Measurements from ENCODE around the gene KIAA0825.
A peak's percentile ranks its signal among the peaks of the same experiment; 100 is the strongest.

The KIAA0825 gene

DNA sequence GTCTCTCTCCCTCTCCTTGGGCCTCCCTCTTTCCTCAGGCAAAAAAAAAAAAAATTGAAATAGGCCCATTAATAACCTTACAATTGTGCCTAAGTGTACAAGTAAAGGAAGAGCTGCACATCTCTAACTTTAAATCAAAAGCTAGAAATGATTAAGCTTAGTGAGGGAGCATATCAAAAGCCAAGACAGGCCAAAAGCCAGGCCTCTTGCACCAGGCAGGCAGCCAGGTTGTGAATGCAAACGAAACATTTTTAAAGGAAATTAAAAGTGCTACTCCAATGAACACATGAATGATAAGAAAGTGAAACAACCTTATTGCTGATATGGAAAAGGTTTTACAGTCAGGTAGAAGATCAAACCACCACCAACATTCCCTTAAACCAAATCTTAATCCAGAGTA lies 383.4 kb downstream of the KIAA0825 start:
- no peak for DNase-seq (ENCODE audit: low read depth, low spot score)
- no peak overlapping the region for H3K4me3 ChIP-seq (ENCODE audit: low read length)

DNA sequence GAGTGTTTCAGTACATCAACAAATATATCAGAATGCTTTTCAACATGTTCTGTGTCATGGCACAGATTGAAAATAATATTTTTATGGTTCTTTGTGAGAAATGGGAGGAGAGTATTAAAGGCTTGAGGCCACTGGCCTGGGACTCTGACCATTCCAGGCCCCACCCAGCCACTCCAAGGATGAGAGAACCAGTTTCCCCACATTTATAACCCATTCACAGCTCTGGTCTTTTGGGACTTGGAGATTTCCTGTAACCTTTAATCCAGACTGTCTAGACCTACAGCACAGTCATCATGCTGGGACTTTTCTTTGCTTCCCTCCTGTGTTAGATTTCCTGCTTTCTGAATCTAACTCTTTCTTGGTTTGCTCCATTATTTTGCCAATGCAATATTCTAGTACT lies 389.6 kb downstream of the KIAA0825 start:
- H3K4me3 ChIP-seq (ENCODE audit: low read length): no peak overlapping the region
- DNase-seq (ENCODE audit: low read depth, low spot score): no peak

DNA sequence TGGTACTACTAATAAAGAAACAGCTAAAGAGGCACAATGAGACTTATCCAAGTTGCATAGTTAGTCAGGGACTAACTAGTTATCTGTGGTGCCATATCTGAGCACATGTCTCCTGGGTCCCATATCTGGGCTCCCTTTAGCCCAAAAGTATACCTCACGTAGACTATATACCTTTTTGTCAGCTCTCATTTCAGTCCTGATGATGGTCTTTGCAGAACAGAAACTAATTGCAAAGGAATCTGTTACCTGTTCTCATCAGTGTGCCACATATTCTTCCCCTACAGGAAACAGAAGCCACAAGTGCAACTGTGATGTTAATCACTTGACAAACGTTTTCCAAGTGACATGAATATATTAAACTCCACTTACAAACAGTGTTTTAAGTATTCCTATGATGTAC lies 395.2 kb downstream of the KIAA0825 start:
- peak overlapping the region; percentile 7 for H3K4me3 ChIP-seq (ENCODE audit: low read length)
- peak; percentile 88 for DNase-seq (ENCODE audit: low read depth, low spot score)

DNA sequence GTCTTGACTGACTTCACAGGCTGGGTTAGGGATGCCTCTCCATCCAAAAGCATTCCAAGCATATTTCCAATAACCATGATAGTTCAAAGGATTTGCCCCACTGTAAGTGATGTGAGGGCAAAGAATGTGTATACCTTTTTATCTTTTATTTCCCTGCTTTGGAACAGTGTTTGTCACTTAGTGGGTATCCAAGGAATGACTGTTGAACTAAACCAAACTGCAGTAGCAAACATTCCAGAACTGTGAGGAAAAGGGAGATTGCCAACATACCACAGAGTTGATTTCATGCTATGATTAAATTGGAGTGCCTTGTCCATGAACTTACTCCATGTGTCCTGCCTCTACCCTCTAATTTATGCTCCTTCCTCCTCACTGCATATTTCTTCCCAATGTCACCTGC lies 400.0 kb downstream of the KIAA0825 start:
- no peak for DNase-seq (ENCODE audit: low read depth, low spot score)
- no peak overlapping the region for H3K4me3 ChIP-seq (ENCODE audit: low read length)

DNA sequence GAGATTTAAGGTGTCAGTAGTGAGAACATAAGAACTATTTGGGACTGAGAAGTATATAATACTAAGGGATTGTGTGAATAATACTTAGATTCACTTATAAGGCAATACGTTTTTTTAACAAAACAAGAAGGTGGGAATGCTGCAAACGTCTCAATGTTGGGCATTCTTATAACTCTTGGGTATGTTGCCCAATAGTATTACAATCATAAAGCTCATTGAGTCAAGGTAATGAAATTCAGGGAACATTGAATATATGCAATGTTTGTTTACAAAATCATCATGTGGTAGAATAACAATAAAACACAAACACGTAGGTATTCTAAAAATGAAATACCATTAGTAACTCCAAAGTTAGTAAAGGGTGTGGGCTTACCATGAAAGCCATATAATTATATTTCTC lies 400.7 kb downstream of the KIAA0825 start:
- DNase-seq (ENCODE audit: low read depth, low spot score): no peak
- no peak overlapping the region for H3K4me3 ChIP-seq (ENCODE audit: low read length)

DNA sequence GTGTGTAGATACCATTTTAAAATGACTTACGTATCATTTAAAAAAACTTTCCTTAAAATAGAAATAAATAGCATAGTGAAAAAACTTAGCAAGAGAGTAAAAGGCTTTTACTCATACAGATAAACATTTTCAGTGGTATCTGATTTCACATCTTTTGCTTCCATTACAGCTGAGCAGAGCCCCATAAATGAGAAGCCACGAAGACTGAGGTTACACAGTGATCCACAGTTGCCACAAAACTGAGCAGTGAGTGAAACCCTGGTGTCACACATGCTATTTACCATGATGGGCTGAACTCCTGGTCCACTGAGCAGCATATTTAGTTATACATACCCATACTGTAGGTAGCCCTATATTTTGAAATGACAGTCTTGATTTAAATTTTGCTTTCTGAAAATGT lies 401.2 kb downstream of the KIAA0825 start:
- no peak overlapping the region for H3K4me3 ChIP-seq (ENCODE audit: low read length)
- no peak for DNase-seq (ENCODE audit: low read depth, low spot score)

DNA sequence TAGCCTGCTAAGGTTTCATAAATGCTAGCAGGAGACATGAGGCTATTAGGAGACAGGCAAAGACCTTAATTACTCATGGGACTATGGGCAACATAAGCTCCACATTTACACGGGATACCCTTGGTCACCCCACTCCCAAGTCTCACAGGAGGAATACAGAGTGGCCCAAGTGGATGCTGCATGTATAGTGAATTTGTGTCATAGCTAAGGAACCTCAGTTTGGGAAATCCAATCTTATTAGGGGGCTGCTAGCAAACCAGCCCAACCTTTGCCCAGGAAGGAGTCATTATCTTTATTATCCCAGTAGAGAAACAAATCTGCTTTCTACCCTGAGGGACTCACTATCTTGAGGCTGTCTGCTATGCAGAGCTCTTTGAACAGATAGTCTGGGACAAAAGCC lies 405.9 kb downstream of the KIAA0825 start:
- H3K4me3 ChIP-seq (ENCODE audit: low read length): no peak overlapping the region
- no peak for DNase-seq (ENCODE audit: low read depth, low spot score)

DNA sequence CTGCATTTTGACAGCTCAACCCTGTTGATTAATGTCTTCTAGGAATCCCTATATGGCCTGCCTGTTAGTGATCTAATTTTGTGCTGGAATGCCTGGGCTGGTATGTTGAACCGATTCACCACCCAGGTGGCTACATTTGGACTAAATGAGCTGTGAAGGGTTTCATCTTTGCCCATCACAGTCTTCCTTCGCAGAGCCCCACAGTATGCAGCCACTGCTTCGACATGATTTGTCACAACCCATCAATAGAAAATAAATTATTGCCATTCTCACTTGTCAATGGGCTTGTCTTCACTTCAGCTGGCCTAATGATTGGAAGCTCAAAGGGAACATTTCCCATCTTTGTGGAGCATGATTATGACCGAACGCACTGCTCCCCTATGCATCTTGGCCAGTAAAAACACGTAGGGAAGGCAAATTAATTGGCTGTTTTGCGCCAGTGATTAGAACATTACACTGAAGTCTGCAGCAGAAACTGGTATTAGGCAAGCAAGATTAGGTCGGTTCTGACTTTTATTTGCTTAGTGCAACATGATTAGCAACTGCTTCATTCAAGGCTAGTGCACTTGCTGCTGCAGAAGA lies 408.5 kb downstream of the KIAA0825 start:
- no peak for DNase-seq (ENCODE audit: low read depth, low spot score)
- no peak overlapping the region for H3K4me3 ChIP-seq (ENCODE audit: low read length)

DNA sequence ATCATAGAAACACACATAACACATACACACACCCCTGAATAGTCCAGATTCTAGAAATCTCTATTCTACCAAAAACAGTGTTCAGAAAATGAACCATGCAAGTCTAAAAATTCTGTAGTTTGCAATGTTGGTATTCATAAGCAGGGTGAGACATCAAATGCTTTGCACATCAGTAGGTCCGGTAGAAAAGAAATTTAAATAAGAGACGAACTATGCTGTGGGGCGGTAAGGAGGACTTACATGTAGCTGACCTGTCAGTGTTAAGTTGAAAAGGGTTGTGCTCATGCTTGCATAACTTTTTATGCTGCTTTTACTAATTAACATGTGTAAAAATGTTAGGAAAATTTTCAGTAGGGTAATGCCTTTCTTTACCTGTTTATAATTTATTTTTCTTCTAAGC lies 409.1 kb downstream of the KIAA0825 start:
- H3K4me3 ChIP-seq (ENCODE audit: low read length): no peak overlapping the region
- DNase-seq (ENCODE audit: low read depth, low spot score): no peak

DNA sequence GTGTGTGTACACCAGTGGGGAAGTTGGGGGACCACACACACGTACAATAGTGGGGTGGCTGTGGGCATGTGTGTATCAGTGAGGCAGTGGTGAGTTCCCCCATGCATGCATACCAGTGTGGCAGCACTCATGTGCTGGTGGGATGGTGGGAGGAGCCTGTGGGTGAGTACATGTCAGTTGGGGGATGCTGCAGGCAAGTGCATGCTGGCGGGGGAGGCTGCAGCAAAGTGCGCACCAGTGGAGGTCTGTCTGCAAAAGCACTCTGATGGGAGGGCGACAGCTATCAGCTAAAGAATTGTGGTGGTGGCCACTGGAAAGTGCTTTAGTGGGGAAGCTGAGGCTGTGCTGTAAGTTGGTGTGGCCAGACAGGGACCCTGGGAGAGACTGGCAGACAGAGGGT lies 418.8 kb downstream of the KIAA0825 start:
- no peak overlapping the region for H3K4me3 ChIP-seq (ENCODE audit: low read length)
- DNase-seq (ENCODE audit: low read depth, low spot score): no peak

DNA sequence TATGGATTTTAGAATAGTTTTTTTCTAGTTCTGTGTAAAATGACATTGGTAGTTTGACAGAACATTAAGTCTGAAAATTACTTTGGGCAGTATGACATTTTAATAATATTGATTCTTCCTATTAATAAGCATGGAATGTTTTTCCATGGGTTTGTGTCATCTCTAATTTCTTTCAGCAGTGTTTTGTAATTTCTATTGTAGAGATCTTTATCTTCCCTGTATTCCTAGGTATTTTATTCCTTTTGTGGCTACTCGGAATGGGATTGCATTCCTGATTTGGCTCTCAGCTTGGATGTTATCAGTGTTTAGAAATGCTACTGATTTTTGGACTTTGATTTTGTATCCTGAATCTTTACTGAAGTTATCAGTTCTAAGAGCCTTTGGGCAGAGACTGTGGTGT lies 420.4 kb downstream of the KIAA0825 start:
- no peak overlapping the region for H3K4me3 ChIP-seq (ENCODE audit: low read length)
- DNase-seq (ENCODE audit: low read depth, low spot score): no peak

DNA sequence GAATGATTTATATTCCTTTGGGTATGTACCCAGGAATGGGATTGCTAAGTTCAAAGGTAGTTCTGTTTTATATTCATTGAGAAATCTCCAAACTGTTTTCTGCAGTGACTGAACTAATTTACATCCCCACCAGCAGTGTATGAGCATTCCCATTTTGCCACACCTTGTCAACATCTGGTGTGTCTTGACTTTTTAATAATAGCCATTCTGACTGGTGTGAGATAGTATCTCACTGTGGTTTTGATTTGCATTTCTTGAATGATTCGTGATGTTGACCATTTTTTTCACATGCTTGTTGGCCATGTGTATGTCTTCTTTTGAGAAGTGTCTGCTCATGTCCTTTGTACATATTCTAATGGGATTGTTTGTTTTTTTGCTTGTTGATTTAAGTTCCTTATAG lies 421.5 kb downstream of the KIAA0825 start:
- H3K4me3 ChIP-seq (ENCODE audit: low read length): no peak overlapping the region
- DNase-seq (ENCODE audit: low read depth, low spot score): no peak

DNA sequence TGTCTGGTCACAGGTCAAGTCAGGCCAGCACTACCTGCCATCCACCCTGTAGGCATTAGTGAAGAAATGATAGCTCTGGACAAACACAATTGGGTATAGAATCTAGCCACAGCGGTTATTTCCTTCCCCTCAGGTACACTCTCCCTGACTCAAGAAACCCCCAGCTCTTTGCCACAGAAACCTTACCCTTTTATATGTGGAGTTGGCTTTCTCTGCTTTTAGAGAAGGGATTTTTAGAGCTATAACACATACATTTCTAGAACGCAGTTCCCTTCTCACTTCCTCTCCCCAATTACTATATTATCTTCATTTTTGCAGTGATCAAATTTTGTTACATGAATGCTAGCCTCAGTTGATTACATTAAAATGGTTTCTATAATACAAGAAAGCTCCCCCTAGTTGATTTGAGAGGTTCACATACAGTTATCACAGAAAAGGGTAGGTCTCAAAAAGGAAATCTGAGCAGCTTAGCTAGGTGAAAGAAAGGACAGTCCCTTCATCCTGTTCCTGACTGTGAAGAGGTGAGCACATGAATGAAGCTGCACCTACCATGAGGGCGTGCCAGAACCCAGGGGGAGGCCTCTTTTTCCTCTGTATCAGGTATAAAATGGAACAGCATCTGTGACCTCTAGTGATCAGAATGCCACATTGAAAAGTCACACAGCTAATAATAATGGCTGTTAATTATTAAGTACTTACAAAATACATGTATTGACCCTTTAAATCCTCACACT lies 425.6 kb downstream of the KIAA0825 start:
- no peak for DNase-seq (ENCODE audit: low read depth, low spot score)
- H3K4me3 ChIP-seq (ENCODE audit: low read length): no peak overlapping the region

DNA sequence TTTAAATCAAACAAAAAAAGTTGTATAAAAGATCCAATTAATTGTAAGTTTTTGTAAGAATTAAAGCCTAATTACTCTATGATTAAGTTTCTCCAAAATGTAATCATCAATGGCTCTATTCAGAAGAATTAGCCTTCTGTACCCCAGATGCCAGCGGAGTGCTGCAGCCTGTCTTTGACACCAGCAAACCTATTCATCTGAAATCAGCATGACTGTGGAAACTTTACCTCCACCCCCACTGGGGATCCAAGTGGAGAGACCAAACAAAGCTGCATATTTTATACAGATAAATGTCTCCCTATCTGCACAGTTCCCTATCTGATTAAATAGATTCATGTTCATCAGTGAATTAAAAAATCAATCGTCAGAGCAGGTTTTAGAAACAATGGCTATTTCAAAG lies 426.8 kb downstream of the KIAA0825 start:
- H3K4me3 ChIP-seq (ENCODE audit: low read length): no peak overlapping the region
- no peak for DNase-seq (ENCODE audit: low read depth, low spot score)

DNA sequence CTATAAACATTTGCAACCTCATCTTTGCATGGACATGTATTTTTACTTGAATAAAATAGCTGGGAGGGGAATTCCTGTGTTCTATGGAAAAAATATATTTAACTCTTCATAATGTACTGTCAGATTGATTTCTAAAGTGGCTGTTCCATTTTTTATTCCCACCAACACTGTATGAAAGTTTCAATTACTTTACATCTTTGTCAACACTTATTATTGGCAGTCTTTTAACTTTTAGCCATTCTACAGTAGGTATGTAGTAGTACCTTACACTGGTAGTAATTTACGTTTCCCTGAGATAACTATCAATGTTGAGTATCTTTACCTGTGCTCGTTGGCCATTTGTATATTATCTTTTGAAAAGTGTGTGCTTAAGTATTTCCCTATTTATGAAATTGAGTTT lies 429.7 kb downstream of the KIAA0825 start:
- no peak for DNase-seq (ENCODE audit: low read depth, low spot score)
- no peak overlapping the region for H3K4me3 ChIP-seq (ENCODE audit: low read length)

DNA sequence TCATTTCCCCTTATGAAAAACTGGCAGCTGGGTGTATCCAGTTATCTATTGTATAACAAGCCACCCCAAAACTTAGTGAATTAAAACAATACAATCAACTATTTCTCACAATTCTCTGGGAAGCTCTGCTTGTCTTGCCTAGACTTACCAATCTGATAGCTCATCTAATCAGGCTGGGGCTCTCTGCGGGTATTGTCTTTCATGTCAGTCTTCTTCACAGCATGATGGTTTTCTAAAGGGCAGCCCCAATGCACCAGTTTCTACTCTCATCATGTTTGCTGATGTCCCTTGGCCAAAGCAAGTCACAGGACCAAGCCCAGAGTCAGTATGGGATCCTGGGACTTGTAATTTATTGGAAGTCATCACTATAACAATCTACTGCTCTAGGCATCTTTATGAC lies 433.5 kb downstream of the KIAA0825 start:
- H3K4me3 ChIP-seq (ENCODE audit: low read length): no peak overlapping the region
- DNase-seq (ENCODE audit: low read depth, low spot score): no peak

DNA sequence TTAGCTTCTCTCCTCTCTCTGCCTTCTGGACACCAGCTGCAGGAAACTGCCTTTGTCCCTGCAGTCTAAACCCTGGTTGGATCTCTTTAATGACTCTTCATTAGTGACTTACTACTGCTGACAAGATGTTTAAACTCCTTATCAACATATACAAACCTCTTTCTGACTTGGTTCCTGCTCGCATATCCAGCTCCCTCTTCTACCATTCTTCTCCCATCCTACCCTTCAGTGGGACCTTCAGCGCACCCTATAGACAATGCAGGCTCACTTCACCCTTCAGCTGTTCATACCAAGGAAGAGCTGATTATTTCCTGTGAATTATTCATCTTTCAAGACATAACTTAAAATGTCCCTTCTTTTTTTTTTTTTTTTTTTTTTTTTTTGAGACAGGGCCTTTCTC lies 436.5 kb downstream of the KIAA0825 start:
- H3K4me3 ChIP-seq (ENCODE audit: low read length): no peak overlapping the region
- DNase-seq (ENCODE audit: low read depth, low spot score): peak; percentile 8

DNA sequence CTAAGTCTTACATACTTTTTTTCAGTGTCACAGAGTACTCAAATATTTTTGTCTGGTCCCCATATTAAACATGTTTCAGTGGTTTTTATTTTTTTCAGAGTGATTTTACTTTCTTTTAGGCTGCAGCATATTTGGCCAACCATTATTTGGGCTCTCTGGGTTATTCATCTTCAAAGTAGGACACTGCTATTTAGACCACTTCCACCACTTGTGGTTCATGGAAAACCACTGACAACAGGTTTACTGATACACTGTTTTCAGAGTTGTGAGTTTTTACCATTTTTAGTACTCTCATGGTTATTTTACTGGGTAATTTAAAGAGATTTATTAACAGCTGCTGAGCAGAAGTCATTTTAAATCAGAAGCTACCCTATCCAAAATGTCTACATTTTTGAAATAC lies 437.6 kb downstream of the KIAA0825 start:
- no peak for DNase-seq (ENCODE audit: low read depth, low spot score)
- H3K4me3 ChIP-seq (ENCODE audit: low read length): no peak overlapping the region

DNA sequence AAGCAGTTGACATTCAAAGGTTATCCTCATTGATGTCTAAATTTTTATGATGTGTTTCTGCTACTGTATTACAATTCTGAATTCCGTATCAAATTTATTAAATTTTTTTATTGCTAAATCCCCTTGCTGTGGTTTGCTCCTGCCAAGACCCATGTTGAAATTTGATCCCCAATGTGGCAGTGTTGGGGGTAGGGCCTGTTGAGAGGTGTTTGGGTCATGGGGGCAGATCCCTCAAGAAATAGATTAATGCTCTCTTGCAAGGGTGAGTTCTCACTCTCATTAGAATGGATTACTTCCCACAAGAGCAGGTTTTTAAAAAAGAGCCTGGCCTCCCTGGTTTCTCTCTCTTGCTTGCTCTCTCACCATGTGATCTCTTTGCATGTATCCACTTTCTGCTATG lies 442.5 kb downstream of the KIAA0825 start:
- DNase-seq (ENCODE audit: low read depth, low spot score): no peak
- H3K4me3 ChIP-seq (ENCODE audit: low read length): no peak overlapping the region

DNA sequence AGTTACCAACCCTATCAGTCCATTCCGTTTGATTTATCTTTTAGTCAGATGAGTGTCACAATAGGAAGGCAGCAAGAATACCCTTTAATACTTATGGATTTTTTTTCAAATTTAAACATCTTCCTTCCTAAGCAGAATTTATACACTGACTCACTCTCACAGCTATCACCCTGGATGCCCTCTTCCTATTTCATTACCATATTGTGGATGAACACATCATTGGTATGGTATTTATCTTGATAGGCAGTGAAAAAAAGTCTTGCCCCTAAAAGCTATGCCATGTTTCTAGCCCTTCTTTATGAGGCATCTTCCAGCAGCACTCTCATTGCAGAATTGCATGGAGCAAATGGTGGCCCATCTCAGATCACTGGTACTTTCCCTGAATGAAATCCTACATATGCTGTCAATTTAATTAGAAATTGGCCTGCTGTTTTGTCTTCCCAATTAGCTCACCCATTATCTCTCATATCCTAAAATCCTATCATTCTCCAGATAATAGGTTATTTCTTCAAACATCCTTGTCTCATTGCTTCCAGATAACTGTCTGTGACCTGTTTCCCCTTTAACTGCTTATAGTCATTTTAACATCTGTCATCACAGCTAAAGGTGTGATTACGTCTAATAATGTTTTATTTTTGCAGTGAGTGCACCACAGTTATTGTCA lies 443.5 kb downstream of the KIAA0825 start:
- no peak overlapping the region for H3K4me3 ChIP-seq (ENCODE audit: low read length)

DNA sequence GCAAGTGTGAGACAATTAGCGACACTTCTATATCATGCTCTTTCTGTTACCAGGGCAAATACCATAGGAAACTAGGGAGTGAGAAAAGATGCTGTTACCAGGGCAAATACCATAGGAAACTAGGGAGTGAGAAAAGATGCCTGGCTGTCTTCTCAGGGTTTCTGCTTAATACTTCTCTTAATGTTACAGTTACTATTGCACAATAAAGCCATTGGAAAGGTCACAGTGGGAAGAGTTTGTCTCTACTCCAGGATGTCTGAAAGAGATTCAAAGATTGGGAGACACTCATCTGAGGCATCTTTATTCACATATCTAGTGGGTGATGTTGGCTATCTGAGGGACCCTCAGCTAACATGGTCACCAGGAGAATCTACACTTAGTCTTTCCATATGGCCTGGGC lies 445.3 kb downstream of the KIAA0825 start:
- no peak for DNase-seq (ENCODE audit: low read depth, low spot score)
- H3K4me3 ChIP-seq (ENCODE audit: low read length): no peak overlapping the region

More for the DNA sequence above, 443.5 kb downstream of the KIAA0825 start:
- DNase-seq (ENCODE audit: low read depth, low spot score): no peak

Measured in Jurkat, Clone E6-1 (cell line).